Stimulated activated CD8-positive, alpha-beta memory T cell treated with anti-CD3 and anti-CD28 coated beads, Interleukin-15, amount 100 ng/mL, for 4 hours (primary cell): Measurements from ENCODE around the gene FFAR1.

Experiments used
- DNase-seq, 2 donors: peaks; one replicate each; pipeline ENCODE4 v3.0.0-alpha.2; 2020; ENCODE audit warnings: low read depth in 2 of 2

The FFAR1 gene

GRCh38 chr19:35392742-35393715 lies 45.3 kb downstream of the FFAR1 start:
- no peak for DNase-seq

GRCh38 chr19:35395382-35396199 lies 47.9 kb downstream of the FFAR1 start:
- no peak for DNase-seq

GRCh38 chr19:35396240-35396885 lies 48.7 kb downstream of the FFAR1 start:
- no peak for DNase-seq

GRCh38 chr19:35397064-35397463 lies 49.4 kb downstream of the FFAR1 start:
- DNase-seq = no peak
